PFSK-1 (cell line): Measurements from ENCODE around the gene APRT.

Source experiments
- FOXP2 ChIP-seq: optimal IDR thresholded peaks from 2 replicates; pipeline ENCODE3; 2011; ENCODE audit warnings: borderline replicate concordance, control low read depth, inconsistent platforms; ENCODE audit not compliant: insufficient read depth; ENCODE audit errors: extremely low read length, extremely low read depth
- POLR2AphosphoS5 ChIP-seq: IDR thresholded peaks from 2 replicates; pipeline ENCODE4 v1.6.1; 2012; ENCODE audit warnings: low read depth, mild to moderate bottlenecking, control low read depth, low read length, moderate library complexity
- SIN3A ChIP-seq: IDR thresholded peaks from 2 replicates; pipeline ENCODE4 v1.6.1; 2012; ENCODE audit warnings: mild to moderate bottlenecking, low read length, moderate library complexity, borderline replicate concordance; ENCODE audit not compliant: insufficient read depth
- TAF1 ChIP-seq: IDR thresholded peaks from 2 replicates; pipeline ENCODE4 v1.6.1; 2012; ENCODE audit warnings: low read length, control low read depth, borderline replicate concordance; ENCODE audit not compliant: insufficient read depth
- TF ChIP-seq, protein P1 (sequence below), 2 experiments: IDR thresholded peaks; 2 replicates each; pipeline versions ENCODE4 v1.6.1 to v1.8.0; 2011 to 2012; ENCODE audit warnings: low read depth in 2 of 2, low read length in 2 of 2, control low read depth in 1 of 2, inconsistent platforms in 1 of 2, mild to moderate bottlenecking in 1 of 2, moderate library complexity in 1 of 2; ENCODE audit not compliant: insufficient read depth in 1 of 2

Gene APRT

DNA sequence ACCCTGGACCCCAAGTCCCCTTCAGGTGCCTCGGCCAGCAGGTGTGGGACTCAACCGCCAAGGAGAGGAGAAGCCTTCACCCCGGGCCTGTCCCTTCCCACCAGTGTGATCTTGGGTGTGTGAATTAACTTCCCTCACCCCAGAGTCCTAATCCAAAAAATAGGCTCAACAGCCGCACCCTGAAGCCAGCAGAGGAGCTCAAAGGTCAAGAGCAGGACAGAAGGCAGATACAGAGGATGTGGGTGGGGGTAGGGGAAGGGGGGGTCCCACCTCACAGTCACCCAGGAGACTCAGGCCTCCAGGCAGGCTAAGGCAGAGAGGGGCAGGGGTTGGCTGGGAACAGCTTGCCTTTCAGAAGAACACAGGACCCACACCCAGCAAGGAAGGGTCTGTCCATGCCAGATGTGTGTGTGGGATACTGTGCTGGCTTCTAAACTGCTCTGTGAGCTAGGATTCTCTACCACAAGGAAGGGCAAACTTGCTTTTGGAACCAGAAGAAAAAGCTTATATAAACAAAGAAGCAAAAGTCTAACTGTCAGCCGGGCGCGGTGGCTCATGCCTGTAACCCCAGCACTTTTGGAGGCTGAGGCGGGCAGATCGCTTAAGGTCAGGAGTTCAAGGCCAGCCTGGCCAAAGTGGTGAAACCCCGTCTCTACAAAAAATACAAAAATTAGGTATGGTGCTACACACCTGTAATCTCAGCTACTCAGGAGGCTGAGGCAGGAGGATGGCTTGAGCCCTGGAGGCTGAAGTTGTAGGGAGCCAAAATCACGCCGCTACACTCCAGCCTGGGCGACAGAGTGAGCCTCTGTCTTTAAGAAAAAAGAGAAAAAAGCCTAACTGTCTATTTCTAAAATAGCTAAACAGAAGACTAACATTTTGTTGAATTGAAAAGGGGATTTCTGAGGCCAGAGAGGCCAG, 31.3 kb downstream of the APRT start:
- TF ChIP-seq POLR2AphosphoS5 (no peak), SIN3A (no peak)
- TF ChIP-seq, protein P1, sequence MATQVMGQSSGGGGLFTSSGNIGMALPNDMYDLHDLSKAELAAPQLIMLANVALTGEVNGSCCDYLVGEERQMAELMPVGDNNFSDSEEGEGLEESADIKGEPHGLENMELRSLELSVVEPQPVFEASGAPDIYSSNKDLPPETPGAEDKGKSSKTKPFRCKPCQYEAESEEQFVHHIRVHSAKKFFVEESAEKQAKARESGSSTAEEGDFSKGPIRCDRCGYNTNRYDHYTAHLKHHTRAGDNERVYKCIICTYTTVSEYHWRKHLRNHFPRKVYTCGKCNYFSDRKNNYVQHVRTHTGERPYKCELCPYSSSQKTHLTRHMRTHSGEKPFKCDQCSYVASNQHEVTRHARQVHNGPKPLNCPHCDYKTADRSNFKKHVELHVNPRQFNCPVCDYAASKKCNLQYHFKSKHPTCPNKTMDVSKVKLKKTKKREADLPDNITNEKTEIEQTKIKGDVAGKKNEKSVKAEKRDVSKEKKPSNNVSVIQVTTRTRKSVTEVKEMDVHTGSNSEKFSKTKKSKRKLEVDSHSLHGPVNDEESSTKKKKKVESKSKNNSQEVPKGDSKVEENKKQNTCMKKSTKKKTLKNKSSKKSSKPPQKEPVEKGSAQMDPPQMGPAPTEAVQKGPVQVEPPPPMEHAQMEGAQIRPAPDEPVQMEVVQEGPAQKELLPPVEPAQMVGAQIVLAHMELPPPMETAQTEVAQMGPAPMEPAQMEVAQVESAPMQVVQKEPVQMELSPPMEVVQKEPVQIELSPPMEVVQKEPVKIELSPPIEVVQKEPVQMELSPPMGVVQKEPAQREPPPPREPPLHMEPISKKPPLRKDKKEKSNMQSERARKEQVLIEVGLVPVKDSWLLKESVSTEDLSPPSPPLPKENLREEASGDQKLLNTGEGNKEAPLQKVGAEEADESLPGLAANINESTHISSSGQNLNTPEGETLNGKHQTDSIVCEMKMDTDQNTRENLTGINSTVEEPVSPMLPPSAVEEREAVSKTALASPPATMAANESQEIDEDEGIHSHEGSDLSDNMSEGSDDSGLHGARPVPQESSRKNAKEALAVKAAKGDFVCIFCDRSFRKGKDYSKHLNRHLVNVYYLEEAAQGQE (IDR thresholded peaks at IDR 0.05; ENCODE audit: insufficient read depth in 1 of 2, low read depth in 2 of 2, low read length in 2 of 2) = no peak

DNA sequence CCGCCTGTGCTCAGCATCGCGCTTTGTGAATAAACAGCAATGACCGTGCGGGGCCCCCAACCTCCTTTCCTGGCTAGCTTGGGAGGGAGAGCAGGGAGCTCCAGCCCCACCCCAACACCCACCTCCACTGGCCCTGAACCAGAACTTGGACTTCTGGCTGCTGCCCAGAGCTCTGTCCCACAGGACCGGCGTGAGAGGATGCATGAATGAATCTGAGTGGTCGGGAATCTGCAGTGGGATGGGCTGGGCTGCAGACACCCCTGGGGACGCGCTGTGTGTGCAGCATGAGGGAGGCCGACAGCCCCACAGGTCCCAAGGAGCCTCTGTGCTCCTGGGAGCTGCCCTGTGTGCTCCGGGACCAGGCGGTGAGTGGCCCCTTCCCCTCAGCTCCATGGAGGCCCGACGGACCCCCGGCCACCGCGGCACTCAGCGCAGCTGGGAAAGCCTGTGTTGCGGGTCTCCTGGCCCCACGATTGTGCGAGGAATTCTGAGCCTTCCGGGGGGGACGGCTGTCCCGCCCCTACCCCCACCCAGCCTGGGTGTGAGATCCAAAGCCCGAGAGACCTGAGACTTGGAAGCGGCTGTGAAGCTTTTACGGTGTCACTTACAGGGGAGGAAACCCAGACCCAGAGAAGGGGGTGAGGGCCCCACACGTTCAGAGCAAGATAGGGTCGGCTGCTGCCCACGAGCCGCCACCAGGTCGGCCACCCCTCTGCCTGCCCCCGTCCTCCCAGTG, 32.2 kb downstream of the APRT start:
- TF ChIP-seq POLR2AphosphoS5 (no peak), SIN3A (no peak), FOXP2 (no peak), TAF1 (no peak)
- TF ChIP-seq, protein P1 (IDR thresholded peaks at IDR 0.05; ENCODE audit: insufficient read depth in 1 of 2, low read depth in 2 of 2, low read length in 2 of 2) = no peak

DNA sequence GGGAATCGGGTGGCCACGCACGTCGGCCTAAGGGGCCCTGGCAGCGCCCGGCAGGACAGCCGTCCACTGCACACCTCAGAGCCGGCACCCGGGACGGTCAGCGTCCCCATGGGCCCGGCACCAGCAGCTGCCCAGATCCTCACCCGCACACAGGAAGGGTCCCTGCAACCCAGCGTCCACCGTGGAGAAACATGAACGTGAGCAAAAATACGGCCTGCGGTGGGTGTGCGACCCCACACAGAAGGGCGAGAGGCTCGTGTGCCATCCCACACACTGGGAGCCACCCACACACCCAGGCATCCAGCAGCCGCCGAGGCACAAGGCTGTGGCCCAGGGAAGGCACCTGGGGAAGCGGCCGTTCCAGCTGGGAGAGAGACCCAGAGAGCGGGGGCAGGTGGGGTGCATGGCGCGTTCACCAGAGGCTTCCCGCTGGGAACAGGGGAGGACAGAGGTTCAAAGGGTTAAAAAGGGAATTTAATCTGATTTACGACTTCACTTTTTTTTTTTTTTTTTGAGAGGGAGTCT, 33.1 kb downstream of the APRT start:
- TF ChIP-seq TAF1 (no peak), SIN3A (no peak), POLR2AphosphoS5 (no peak), FOXP2 (no peak)
- TF ChIP-seq, protein P1 (IDR thresholded peaks at IDR 0.05; ENCODE audit: insufficient read depth in 1 of 2, low read depth in 2 of 2, low read length in 2 of 2) = no peak

DNA sequence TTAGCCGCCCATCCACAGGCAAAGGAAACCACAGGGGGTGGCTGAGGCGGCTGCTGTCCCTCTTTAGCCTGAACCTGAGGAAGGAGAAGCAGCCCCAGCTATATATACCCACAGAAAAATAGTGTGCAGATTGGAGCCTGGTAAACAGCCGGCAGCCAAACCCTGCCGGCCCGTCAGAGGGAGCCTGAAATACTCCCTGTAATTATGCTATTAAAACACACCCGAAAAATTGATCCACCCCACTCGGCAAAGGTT, 33.5 kb downstream of the APRT start:
- TF ChIP-seq FOXP2 (no peak), TAF1 (no peak), SIN3A (no peak), POLR2AphosphoS5 (no peak)
- TF ChIP-seq, protein P1 (IDR thresholded peaks at IDR 0.05; ENCODE audit: insufficient read depth in 1 of 2, low read depth in 2 of 2, low read length in 2 of 2) = no peak
